Transverse colon (tissue), 4 donors: ENCODE measurements around the gene ACBD6. TPM values are rescaled to one million over a fixed set of nuclear protein-coding genes. Genes with fewer than 3 reads are reported as not detected.

ENCODE experiments used
- DNase-seq: peaks from one replicate; pipeline ENCODE4 v3.0.0-alpha.2; 2019
- H3K27ac ChIP-seq, 4 donors: fragments of 200-600 bp; sonication (generic); 2 replicates each; pipeline ENCODE4 v1.5.1; 2016 to 2018; ENCODE audit warnings: inconsistent platforms in 4 of 4
- H3K27me3 ChIP-seq: fragments of 200-600 bp; sonication (generic); 2 replicates; pipeline ENCODE4 v1.5.1; 2017; ENCODE audit warnings: inconsistent platforms
- H3K36me3 ChIP-seq, 4 donors: fragments of 200-600 bp; sonication (generic); 2 replicates each; pipeline ENCODE4 v1.5.1; 2017 to 2019; ENCODE audit warnings: inconsistent platforms in 4 of 4
- H3K4me1 ChIP-seq, 4 donors: fragments of 200-600 bp; sonication (generic); 2 replicates each; pipeline ENCODE4 v1.5.1; 2017 to 2020; ENCODE audit warnings: inconsistent platforms in 4 of 4
- H3K4me3 ChIP-seq, 4 donors: fragments of 200-600 bp; sonication (generic); 1 replicate in 1 of 4; 2 replicates in 3 of 4; pipeline versions ENCODE4 v1.5.1 to v1.6.1; 2017 to 2019; ENCODE audit warnings: inconsistent platforms in 4 of 4
- H3K9me3 ChIP-seq, 2 donors: fragments of 200-600 bp; sonication (generic); 2 replicates each; pipeline ENCODE4 v1.5.1; 2017 to 2019; ENCODE audit warnings: inconsistent platforms in 2 of 2
- EP300 ChIP-seq: sonication (generic); formaldehyde crosslinking; IDR thresholded peaks from one replicate; pipeline ENCODE4 v1.6.1; 2017; ENCODE audit warnings: antibody characterized with exemption, low read depth
- POLR2A ChIP-seq: fragments of 450-650 bp; IDR thresholded peaks from one replicate; pipeline ENCODE4 v1.6.1; 2016; ENCODE audit warnings: antibody characterized with exemption, mild to moderate bottlenecking, moderate library complexity
- POLR2AphosphoS5 ChIP-seq, 3 donors: sonication (generic); formaldehyde crosslinking; IDR thresholded peaks; one replicate each; pipeline ENCODE4 v1.6.1; 2016; ENCODE audit warnings: antibody characterized with exemption in 3 of 3
- WGBS, 2 donors: methylation state at CpG; one replicate each; pipeline ENCODE4 v1.1.5; 2018; ENCODE audit warnings: low coverage in 1 of 2; 5-methylcytosine and 5-hydroxymethylcytosine counted together
- in situ Hi-C, 4 donors: fragments of 200-750 bp; cut with MboI; loops; one replicate each; pipeline versions ENCODE4 v1.15.0 to v1.15.1; 2017; ENCODE audit warnings: low sequenced_read_pairs in 3 of 4, low pct_ligation_motif_present in 1 of 4, low pct_unique_long_range_greater_than_20kb in 1 of 4
- intact Hi-C: fragments of 100-400 bp; cut with DNase I; formaldehyde crosslinking; loops from one replicate; pipeline ENCODE4 v1.15.1; 2023; ENCODE audit warnings: low total_unique reads
- total RNA-seq, 4 donors: library from RNA; depleted of rRNA; stranded (reverse); fragments of >200 nt; gene quantifications; one replicate each; pipeline ENCODE4 v1.1.0, GENCODE V29; 2016
- TF ChIP-seq, protein P1 (sequence below), 5 experiments: fragments of 200-600 bp in 3 of 5; fragments of 450-650 bp in 2 of 5; sonication (generic) in 3 of 5; IDR thresholded peaks; 1 replicate in 2 of 5; 2 replicates in 3 of 5; pipeline ENCODE4 v1.5.1; 2016 to 2017; ENCODE audit warnings: antibody characterized with exemption in 5 of 5, inconsistent platforms in 3 of 5, mild to moderate bottlenecking in 2 of 5, moderate library complexity in 1 of 5

Gene ACBD6
- total RNA-seq, 4 donors from 2014 or later = 9.7 to 48.4 (median 38.6) TPM

- Histone ChIP-seq H3K9me3 (no peaks in the 10 kb centered on the region), H3K4me1 (no peaks in the 10 kb centered on the region), H3K36me3 (no peaks in the 10 kb centered on the region), H3K4me3 (no peak overlapping the region), H3K27me3 (no peaks in the 10 kb centered on the region), H3K27ac (no peak overlapping the region)
- in situ Hi-C loops (no loop called here), intact Hi-C loops (no loop called here)
- no peak for DNase-seq
- WGBS, 2 donors = 96% methylated on average over 2 of the region's 2 CpGs
- TF ChIP-seq, protein P1, sequence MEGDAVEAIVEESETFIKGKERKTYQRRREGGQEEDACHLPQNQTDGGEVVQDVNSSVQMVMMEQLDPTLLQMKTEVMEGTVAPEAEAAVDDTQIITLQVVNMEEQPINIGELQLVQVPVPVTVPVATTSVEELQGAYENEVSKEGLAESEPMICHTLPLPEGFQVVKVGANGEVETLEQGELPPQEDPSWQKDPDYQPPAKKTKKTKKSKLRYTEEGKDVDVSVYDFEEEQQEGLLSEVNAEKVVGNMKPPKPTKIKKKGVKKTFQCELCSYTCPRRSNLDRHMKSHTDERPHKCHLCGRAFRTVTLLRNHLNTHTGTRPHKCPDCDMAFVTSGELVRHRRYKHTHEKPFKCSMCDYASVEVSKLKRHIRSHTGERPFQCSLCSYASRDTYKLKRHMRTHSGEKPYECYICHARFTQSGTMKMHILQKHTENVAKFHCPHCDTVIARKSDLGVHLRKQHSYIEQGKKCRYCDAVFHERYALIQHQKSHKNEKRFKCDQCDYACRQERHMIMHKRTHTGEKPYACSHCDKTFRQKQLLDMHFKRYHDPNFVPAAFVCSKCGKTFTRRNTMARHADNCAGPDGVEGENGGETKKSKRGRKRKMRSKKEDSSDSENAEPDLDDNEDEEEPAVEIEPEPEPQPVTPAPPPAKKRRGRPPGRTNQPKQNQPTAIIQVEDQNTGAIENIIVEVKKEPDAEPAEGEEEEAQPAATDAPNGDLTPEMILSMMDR (IDR thresholded peaks at IDR 0.05) = no peak
- no peak for TF ChIP-seq POLR2A
- no peak for TF ChIP-seq POLR2AphosphoS5 (IDR thresholded peaks at IDR 0.05)
- no peak for TF ChIP-seq EP300
Measured at GRCh38 chr1:180312926-180313325, 189.5 kb downstream of the ACBD6 start.

DNA sequence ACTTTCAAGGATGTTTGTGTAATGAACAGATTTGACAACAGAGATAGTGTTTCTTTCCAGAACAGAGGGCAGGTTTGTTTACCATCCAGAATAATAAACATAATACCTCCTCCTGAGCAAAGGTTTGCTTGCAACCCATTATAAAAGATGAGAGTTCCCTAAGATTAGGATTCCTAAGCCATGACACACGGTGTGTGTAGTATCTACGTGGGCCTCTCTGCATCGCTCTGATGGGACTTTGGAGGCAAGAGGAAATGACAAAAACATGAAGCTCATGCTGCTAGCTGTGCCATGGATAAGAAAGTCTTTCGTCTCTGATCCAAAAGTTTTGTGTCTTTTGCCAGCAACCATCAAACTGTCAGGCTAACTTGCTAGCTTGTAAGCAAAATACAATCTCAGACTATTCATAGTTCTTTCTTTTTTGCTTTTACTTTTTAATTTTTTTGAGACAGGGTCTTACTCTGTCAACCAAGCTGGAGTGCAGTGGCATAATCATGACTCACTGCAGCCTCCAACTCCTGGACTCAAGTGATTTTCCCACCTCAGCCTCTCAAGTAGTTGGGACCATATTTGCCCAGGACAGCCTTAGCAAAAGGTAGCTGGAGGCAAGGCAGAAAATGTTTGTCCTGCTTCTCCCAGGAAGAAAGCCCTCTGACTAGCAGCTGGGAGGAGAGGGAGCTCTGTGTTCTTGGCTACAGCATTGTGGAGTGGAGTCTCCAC lies 191.2 kb downstream of the ACBD6 start:
- H3K27me3 ChIP-seq = no peaks in the 10 kb centered on the region
- 72 to 82% methylated on average over 4 of the region's 4 CpGs for WGBS, 2 donors
- in situ Hi-C loops (no loop called here), intact Hi-C loops (no loop called here)
- no peak overlapping the region for H3K4me3 ChIP-seq
- TF ChIP-seq POLR2A (no peak), POLR2AphosphoS5 (IDR thresholded peaks at IDR 0.05) (no peak), EP300 (no peak)
- TF ChIP-seq, protein P1 (IDR thresholded peaks at IDR 0.05) = no peak
- no peaks in the 10 kb centered on the region for H3K36me3 ChIP-seq
- no peak for DNase-seq
- H3K9me3 ChIP-seq = no peaks in the 10 kb centered on the region
- H3K27ac ChIP-seq = no peak overlapping the region
- no peaks in the 10 kb centered on the region for H3K4me1 ChIP-seq

DNA sequence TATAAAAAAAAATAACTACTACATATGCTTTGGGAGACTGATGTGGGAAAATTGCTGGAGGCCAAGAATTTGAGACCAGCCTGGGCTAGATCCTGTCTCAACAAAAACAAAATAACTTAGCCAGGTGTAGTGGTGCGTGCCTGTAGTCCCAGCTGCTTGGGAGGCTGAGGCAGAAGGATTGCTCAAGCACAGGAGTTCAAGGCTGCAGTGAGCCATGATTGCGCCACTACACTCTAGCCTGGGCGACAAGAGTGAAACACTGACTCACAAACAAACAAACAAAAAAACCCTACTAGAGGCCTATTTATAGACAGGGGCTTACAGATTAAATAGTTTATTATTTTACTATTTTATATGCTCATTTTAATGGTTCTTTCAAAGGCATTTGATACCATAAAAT lies 192.3 kb downstream of the ACBD6 start:
- in situ Hi-C loops (no loop called here), intact Hi-C loops (no loop called here)
- Histone ChIP-seq H3K36me3 (no peaks in the 10 kb centered on the region), H3K4me1 (no peaks in the 10 kb centered on the region), H3K9me3 (no peaks in the 10 kb centered on the region), H3K4me3 (no peak overlapping the region), H3K27me3 (no peaks in the 10 kb centered on the region), H3K27ac (no peak overlapping the region)
- DNase-seq = no peak
- 92 to 100% methylated on average over 2 to 3 of the region's 3 CpGs for WGBS, 2 donors
- no peak for TF ChIP-seq POLR2A
- no peak for TF ChIP-seq POLR2AphosphoS5 (IDR thresholded peaks at IDR 0.05)
- TF ChIP-seq, protein P1 (IDR thresholded peaks at IDR 0.05) = no peak
- no peak for TF ChIP-seq EP300

- H3K9me3 ChIP-seq = no peaks in the 10 kb centered on the region
- H3K4me3 ChIP-seq = no peak overlapping the region
- in situ Hi-C loops (no loop called here), intact Hi-C loops (no loop called here)
- no peaks in the 10 kb centered on the region for H3K4me1 ChIP-seq
- no peak for DNase-seq
- TF ChIP-seq POLR2AphosphoS5 (IDR thresholded peaks at IDR 0.05) (no peak), EP300 (no peak), POLR2A (no peak)
- TF ChIP-seq, protein P1 (IDR thresholded peaks at IDR 0.05) = no peak
- H3K36me3 ChIP-seq = no peaks in the 10 kb centered on the region
- no peak overlapping the region for H3K27ac ChIP-seq
- 86 to 100% methylated on average over 1 of the region's 1 CpG for WGBS, 2 donors
- no peaks in the 10 kb centered on the region for H3K27me3 ChIP-seq
Measured at GRCh38 chr1:180309338-180309737, 193.0 kb downstream of the ACBD6 start.
